ENCODE results near the gene IGF1R. TPM values are rescaled to one million over a fixed set of nuclear protein-coding genes. Genes with fewer than 3 reads are reported as not detected.

Gene IGF1R
- total and polyA plus RNA-seq, 2 experiments from 2014 or later = 10.8 to 42.9 TPM

DNA sequence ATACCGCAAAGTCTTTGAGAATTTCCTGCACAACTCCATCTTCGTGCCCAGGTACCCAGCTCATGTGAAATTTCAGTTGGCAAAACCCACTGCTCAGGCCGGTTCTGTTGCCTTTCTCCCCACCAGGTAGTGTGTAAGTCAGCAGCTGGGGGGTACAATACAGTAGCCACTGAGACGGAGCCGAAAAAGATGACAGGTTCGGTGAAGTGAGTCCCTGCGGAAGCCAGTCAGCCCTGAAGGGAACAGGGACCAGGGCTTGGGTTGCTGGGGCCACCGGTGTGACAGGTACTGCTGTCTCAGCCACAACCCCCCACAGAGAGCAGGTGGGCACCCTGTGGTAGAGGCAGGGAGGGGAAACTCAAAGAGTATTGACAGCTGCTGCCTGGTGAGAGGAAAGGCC, 268.5 kb downstream of the IGF1R start:
- Histone ChIP-seq H3K9me2 (replicated peaks; ENCODE audit: insufficient read depth) (no peaks in the 10 kb centered on the region), H3K4me2 (no peak overlapping the region), H3K27ac (no peak overlapping the region), H3K4me3 (no peak overlapping the region), H3K79me2 (no peaks in the 10 kb centered on the region), H4K20me1 (ENCODE audit: insufficient read depth, poor library complexity, severe bottlenecking) (no peaks in the 10 kb centered on the region), H3K27me3 (no peaks in the 10 kb centered on the region), H3K4me1 (ENCODE audit: insufficient read depth) (no peaks in the 10 kb centered on the region), H2AFZ (no peak overlapping the region), H3K9me3 (ENCODE audit: low read depth) (no peaks in the 10 kb centered on the region), H3K36me3 (replicated peaks; ENCODE audit: insufficient read depth, low read depth) (no peaks in the 10 kb centered on the region)
- WGBS (ENCODE audit: low lambda C conversion rate, missing lambda C conversion rate) = 98% methylated on average over 8 of the region's 8 CpGs
- no peak for DNase-seq (ENCODE audit: low spot score)
- TF ChIP-seq EZH2 (IDR thresholded peaks at IDR 0.05; ENCODE audit: borderline replicate concordance) (no peak), EZH2phosphoT487 (IDR thresholded peaks at IDR 0.05; ENCODE audit: low read depth, severe bottlenecking, unreplicated experiment) (no peak)
- TF ChIP-seq, protein P1, sequence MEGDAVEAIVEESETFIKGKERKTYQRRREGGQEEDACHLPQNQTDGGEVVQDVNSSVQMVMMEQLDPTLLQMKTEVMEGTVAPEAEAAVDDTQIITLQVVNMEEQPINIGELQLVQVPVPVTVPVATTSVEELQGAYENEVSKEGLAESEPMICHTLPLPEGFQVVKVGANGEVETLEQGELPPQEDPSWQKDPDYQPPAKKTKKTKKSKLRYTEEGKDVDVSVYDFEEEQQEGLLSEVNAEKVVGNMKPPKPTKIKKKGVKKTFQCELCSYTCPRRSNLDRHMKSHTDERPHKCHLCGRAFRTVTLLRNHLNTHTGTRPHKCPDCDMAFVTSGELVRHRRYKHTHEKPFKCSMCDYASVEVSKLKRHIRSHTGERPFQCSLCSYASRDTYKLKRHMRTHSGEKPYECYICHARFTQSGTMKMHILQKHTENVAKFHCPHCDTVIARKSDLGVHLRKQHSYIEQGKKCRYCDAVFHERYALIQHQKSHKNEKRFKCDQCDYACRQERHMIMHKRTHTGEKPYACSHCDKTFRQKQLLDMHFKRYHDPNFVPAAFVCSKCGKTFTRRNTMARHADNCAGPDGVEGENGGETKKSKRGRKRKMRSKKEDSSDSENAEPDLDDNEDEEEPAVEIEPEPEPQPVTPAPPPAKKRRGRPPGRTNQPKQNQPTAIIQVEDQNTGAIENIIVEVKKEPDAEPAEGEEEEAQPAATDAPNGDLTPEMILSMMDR (IDR thresholded peaks at IDR 0.05; ENCODE audit: poor library complexity) = no peak

DNA sequence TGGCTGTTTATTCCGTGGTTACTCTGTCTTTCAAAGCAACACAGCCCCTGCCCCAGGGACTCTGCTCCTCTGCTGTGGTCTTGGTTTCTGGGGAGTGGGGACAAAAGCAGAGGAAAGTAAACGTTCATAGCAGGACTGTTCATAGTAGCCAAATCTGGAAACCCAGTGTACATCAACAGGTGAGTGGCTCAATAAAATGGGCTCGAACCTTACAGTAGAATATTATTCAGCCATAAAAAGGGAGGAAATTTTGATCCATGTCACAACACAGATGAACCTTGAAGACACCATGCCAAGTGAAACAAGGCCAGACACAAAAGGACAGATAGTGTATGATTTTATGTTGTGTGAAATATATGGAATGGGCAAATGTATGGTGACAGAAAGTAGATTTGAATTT, 269.1 kb downstream of the IGF1R start:
- WGBS (ENCODE audit: low lambda C conversion rate, missing lambda C conversion rate) = 91% methylated on average over 3 of the region's 3 CpGs
- H3K4me2 ChIP-seq = no peak overlapping the region
- DNase-seq (ENCODE audit: low spot score) = no peak
- H3K9me3 ChIP-seq (ENCODE audit: low read depth) = no peaks in the 10 kb centered on the region
- no peaks in the 10 kb centered on the region for H3K4me1 ChIP-seq (ENCODE audit: insufficient read depth)
- no peak overlapping the region for H3K4me3 ChIP-seq
- H4K20me1 ChIP-seq (ENCODE audit: insufficient read depth, poor library complexity, severe bottlenecking) = no peaks in the 10 kb centered on the region
- H3K36me3 ChIP-seq (replicated peaks; ENCODE audit: insufficient read depth, low read depth) = no peaks in the 10 kb centered on the region
- no peaks in the 10 kb centered on the region for H3K79me2 ChIP-seq
- H3K27me3 ChIP-seq = no peaks in the 10 kb centered on the region
- H3K9me2 ChIP-seq (replicated peaks; ENCODE audit: insufficient read depth) = no peaks in the 10 kb centered on the region
- TF ChIP-seq EZH2 (IDR thresholded peaks at IDR 0.05; ENCODE audit: borderline replicate concordance) = no peak
- no peak for TF ChIP-seq EZH2phosphoT487 (IDR thresholded peaks at IDR 0.05; ENCODE audit: low read depth, severe bottlenecking, unreplicated experiment)
- TF ChIP-seq, protein P1 (IDR thresholded peaks at IDR 0.05; ENCODE audit: poor library complexity) = no peak
- no peak overlapping the region for H2AFZ ChIP-seq
- no peak overlapping the region for H3K27ac ChIP-seq

DNA sequence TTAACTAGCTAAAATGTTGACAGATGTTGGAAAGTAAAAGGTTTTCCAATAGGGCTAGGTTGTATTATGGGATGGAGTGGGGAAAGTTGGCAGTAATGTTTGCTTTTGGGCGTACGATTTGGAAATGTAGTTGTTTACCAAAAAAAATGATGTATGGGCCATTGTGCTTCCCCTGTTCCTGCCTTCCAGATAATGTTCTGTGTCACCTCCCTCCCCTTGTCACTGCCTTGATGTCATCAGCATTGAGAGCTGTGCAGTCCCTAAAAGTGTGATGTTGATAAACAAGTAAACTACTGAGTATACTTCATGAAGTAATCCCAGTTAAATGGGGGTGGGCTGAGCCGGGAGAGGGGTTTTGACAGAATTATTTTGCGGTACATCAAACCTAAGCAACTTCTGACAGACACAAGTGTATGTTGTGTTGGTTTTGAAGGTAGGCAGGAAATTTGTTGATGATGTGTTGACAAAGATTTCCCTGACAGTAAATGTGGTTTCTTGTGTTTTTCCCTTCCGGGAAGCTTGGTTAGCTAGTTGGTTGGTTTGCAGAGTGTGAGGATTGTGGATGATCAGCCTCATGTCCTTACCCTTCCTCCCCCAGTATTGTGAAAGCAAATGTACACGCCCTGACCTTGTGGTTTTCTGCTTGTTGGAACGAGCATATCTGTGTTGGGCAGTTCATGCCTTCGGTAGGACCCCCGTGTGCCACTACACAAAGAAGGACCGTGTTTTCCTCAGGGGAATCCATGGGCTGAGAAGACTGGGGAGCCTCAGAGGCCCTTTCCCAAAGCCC, 271.9 kb downstream of the IGF1R start:
- Histone ChIP-seq H3K9me2 (replicated peaks; ENCODE audit: insufficient read depth) (no peaks in the 10 kb centered on the region), H3K4me1 (ENCODE audit: insufficient read depth) (no peaks in the 10 kb centered on the region), H3K79me2 (no peaks in the 10 kb centered on the region), H4K20me1 (ENCODE audit: insufficient read depth, poor library complexity, severe bottlenecking) (no peaks in the 10 kb centered on the region), H3K4me2 (no peak overlapping the region), H3K9me3 (ENCODE audit: low read depth) (no peaks in the 10 kb centered on the region), H2AFZ (no peak overlapping the region), H3K27ac (no peak overlapping the region), H3K4me3 (no peak overlapping the region), H3K27me3 (no peaks in the 10 kb centered on the region), H3K36me3 (replicated peaks; ENCODE audit: insufficient read depth, low read depth) (no peaks in the 10 kb centered on the region)
- WGBS (ENCODE audit: low lambda C conversion rate, missing lambda C conversion rate) = 91% methylated on average over 10 of the region's 10 CpGs
- no peak for DNase-seq (ENCODE audit: low spot score)
- no peak for TF ChIP-seq EZH2 (IDR thresholded peaks at IDR 0.05; ENCODE audit: borderline replicate concordance)
- TF ChIP-seq, protein P1 (IDR thresholded peaks at IDR 0.05; ENCODE audit: poor library complexity) = no peak
- TF ChIP-seq EZH2phosphoT487 (IDR thresholded peaks at IDR 0.05; ENCODE audit: low read depth, severe bottlenecking, unreplicated experiment) = no peak
